D721Med (cell line): ENCODE data around the gene FOXO6.

Experiments used
- DNase-seq: peaks from one replicate; pipeline ENCODE4 v3.0.0; 2011; ENCODE audit warnings: low spot score; ENCODE audit not compliant: insufficient read length
- FAIRE-seq: peaks from 2 replicates; lab custom pipeline; 2011; peaks lifted over from hg19 to GRCh38; lab: Jason Lieb, UNC
- TF ChIP-seq, protein P1 (sequence below): IDR thresholded peaks from 2 replicates; pipeline ENCODE4 v1.5.1; 2012; ENCODE audit warnings: mild to moderate bottlenecking, control low read depth; ENCODE audit not compliant: insufficient read depth; ENCODE audit errors: missing control alignments

Gene FOXO6

DNA sequence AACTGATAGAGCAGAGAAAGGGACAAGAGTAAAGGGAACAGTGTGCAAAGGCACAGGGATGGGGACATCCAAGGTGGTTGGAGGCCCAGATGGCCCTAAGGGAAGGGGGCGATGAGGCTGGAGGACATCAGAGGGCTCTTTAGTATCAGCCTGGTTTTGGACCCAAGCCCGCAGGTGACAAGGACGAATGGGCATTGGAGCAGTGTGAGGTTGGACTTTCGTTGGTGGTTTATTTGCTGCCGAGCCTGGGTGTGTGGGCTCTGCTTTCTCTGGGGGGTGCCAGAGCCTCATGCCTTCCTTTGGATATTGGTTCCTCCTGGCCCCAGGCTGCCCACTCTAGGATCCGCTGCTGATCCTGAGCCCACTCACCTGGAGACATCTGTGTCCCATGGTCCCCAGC is 12.1 kb downstream of the FOXO6 start:
- DNase-seq (no peak), FAIRE-seq (no peak)
- TF ChIP-seq, protein P1, sequence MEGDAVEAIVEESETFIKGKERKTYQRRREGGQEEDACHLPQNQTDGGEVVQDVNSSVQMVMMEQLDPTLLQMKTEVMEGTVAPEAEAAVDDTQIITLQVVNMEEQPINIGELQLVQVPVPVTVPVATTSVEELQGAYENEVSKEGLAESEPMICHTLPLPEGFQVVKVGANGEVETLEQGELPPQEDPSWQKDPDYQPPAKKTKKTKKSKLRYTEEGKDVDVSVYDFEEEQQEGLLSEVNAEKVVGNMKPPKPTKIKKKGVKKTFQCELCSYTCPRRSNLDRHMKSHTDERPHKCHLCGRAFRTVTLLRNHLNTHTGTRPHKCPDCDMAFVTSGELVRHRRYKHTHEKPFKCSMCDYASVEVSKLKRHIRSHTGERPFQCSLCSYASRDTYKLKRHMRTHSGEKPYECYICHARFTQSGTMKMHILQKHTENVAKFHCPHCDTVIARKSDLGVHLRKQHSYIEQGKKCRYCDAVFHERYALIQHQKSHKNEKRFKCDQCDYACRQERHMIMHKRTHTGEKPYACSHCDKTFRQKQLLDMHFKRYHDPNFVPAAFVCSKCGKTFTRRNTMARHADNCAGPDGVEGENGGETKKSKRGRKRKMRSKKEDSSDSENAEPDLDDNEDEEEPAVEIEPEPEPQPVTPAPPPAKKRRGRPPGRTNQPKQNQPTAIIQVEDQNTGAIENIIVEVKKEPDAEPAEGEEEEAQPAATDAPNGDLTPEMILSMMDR = no peak

DNA sequence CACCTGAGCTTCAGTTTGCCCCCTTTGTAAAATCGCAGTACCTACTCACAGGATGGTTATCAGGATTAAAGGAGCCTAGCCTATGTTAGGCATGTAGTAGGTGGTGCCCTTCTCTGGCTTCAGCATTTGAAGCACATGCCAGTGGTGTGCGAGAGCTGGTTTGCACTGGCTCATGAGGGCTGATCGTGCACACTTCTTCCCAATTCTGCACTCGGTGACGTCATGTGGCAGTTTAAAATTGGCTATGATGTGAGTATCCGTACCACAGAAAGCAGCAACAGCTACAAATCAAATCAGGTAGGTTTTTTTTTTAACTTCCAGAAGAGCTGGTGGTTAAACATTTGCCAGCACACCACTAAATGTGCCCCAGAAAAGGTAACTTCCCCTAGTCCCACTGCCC is 13.5 kb downstream of the FOXO6 start:
- TF ChIP-seq, protein P1 = no peak
- DNase-seq (no peak), FAIRE-seq (no peak)

DNA sequence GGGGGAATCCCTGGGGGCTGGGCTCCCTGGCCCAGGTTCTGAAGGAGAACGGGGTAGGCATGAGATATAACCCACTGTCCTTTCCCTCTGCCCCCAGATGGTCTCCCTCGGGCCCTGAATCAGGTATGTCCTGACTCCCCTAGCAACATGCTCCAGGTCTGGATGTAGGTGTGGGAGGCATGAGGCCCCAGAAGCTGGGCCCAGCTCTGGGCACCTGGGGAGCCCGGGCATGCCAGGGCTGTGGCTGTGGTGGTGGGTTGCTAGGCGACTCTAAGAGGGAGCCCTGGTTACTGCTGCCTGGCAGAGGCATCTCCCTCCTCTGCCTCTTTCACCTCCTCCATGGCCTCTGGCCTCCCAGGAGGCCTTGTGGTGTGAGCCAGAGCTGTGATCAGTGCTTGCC is 16.2 kb downstream of the FOXO6 start:
- FAIRE-seq = no peak
- TF ChIP-seq, protein P1 = no peak
- DNase-seq = no peak

DNA sequence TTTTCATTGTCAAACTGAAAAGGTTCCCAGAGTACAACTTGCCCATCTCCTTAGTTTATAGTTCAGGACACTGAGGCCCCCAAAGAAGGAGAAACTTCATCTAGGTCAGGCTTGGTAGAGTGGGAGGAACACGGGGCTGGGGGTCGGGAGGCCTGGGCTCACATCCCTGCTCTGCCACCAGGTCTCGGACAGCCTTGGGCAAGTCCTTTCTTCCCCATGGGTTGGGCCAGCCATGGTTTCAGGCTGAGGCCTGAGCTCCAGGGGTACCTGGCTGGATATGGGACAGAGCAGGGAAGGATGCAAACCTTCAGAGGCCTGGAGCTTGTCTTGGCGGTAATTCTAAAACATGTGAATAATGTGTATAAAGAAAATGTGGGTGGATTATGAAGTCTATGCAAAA is 17.0 kb downstream of the FOXO6 start:
- DNase-seq (no peak), FAIRE-seq (no peak)
- TF ChIP-seq, protein P1 = no peak

DNA sequence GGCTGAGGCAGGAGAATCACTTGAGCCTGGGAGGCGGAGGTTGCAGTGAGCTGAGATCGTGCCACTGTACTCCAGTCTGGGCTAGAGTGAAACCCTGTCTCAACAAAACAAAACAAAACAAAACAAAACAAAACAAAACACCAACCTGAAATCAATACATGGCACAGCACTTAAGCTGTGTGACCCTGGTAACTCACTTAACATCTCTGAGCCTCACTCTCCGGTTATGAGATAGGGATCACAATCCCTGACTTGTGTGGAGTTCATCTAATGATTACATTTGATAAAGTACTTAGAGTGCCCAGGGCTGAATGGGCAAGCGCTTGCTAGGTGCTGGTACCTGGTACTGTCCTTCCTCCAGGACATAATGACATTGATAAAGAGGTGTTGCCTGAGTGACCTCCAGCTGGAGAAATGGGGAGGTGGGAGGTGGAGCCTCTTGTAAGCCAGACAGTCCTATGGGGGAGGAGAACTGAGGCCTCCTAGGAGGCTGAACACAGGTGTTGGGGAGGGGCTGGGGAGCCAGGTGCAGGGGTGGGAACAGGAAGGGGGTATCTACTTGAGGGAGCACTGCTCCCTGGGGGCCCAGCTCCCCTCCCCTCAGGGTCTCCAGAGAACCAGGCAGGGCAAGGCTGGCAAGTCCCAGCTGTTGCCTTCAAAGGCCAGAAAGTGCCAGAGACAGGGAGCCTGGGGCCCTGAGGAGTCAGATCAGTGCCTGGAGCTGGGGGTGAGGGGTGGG is 17.9 kb downstream of the FOXO6 start:
- TF ChIP-seq, protein P1 = no peak
- DNase-seq (no peak), FAIRE-seq (no peak)

DNA sequence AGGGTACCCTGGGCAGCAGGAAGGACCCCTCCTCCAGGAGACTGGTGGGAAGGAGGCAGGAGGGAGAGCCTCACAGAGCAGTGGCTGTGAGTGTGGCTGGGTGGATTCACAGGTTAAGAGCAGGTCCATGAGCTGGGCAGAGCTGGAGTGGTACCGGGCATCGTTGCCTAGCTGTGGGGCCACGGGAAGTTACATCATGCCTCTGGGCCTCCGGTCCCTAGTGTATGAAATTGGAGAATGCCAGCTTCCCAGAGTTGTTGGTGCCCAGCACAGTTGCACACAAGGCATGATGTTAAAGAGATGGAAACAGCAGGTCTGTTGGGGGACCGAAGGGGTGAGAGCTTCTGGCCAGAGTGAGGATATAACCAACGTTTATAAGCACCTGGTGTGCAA is 18.5 kb downstream of the FOXO6 start:
- TF ChIP-seq, protein P1 = no peak
- DNase-seq (no peak), FAIRE-seq (no peak)

DNA sequence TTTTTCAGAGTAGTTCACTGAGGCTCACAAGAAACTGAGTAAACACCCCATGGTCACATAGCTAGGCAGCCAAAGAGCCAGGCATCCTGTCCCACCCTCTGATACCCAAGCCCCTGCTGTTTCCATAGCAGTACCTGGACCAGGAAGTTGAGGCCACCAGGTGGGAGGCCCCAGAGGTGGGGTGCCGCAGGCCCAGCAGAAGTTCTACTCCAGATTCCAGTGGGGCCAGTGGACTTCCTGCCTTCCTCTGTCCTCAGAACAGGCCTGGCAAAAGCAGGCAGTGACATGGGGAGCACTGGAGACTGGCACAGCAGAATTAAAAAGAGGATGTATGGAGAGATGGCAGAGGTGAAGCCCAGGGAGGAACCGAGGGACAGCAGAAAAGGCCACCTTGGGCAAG is 19.0 kb downstream of the FOXO6 start:
- FAIRE-seq (no peak), DNase-seq (no peak)
- TF ChIP-seq, protein P1 = no peak
